Jurkat, Clone E6-1 (cell line): ENCODE data around the gene FGF14.

Experiments
- DNase-seq: peaks from one replicate; pipeline ENCODE4 v3.0.0-alpha.2; 2011; ENCODE audit warnings: low read depth, low spot score
- H3K4me3 ChIP-seq: 2 replicates; pipeline ENCODE4 v1.5.1; 2011; ENCODE audit warnings: mild to moderate bottlenecking, low read length, control low read depth, moderate library complexity

The FGF14 gene

DNA sequence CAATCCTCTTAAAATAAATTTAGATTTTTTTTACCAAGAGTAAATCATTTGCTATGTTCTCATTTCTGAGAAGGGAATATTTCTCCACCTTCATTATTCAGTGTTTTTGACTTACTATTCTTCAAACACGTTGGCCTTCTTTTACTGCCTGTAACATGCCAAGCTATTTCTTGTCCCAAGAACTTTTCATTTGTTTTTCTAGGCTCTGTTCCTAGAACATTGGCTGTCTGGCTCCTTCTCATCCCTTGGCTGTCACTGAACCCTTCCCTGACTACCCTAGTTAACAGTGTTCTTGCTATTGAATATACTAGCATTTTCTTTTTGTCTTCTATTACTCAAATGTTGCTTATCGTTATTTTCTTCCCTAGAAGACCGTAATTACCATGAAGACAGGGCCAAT, 701.2 kb downstream of the FGF14 start:
- DNase-seq: no peak
- no peak overlapping the region for H3K4me3 ChIP-seq

DNA sequence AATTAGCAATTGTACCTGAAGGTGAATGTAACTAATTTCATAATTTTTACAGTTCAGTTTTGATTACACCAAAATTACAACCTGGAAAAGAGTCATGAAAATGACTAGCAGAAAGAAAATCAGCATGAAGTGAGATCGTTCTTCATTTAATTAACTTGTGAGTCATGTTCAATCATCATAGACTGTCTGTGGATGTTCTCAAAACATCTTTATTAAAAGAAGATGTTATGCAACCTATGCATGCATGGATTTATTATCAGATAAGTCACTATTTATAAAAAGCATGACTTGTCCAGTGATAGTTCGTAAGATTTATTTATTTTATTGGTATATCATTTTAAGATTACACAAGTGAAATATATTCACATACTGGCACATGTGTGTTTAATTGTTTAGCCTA, 703.4 kb downstream of the FGF14 start:
- DNase-seq: no peak
- no peak overlapping the region for H3K4me3 ChIP-seq

DNA sequence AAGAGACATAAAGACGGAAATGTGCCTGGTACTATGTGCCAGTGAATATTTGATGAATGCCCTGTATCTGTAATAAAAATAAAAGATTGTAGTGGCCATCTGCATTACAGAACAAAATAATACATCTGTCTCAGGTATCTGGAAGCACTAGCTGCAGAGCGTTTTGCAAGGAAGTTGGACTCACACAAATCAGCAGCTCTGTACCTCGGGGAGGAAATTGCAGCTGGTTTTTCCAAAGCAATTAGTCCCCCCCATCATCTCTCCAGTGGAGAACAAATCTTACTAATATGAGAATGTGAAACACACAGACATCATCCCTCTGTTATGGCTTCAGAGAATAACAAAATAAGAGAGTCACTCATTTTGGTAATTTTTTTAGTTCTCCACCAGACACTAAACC, 704.1 kb downstream of the FGF14 start:
- DNase-seq: no peak
- no peak overlapping the region for H3K4me3 ChIP-seq

DNA sequence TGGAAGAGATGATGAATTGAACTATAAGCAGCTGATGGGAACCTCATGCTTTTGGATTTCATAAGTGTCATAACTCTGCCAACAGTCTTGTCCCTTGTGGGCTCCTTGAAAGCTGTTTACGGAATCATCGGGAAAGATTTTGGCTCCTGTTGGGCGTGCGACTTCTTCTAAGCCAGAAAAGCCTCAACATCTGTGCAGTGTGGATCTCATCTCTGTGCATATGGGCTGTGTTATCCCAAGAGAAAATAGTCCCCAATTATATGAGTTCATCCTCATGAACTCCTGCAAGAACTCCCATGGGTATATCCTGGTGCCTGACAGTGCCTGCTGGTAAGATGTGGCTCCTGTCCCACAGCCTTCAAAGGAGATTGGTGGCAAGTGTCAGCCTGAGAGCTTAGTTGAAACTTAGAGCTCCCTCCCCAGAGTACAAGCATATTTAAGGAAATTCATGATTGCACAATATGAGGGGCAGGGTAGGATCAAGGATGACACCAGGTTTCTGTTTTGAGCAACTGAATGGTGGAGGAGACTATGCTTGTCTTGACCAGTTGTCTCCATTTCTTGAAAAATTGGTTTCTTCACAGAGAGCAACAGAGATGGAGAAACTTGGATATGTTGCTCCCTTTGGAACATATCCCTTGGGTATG, 705.9 kb downstream of the FGF14 start:
- H3K4me3 ChIP-seq: no peak overlapping the region
- DNase-seq: no peak

DNA sequence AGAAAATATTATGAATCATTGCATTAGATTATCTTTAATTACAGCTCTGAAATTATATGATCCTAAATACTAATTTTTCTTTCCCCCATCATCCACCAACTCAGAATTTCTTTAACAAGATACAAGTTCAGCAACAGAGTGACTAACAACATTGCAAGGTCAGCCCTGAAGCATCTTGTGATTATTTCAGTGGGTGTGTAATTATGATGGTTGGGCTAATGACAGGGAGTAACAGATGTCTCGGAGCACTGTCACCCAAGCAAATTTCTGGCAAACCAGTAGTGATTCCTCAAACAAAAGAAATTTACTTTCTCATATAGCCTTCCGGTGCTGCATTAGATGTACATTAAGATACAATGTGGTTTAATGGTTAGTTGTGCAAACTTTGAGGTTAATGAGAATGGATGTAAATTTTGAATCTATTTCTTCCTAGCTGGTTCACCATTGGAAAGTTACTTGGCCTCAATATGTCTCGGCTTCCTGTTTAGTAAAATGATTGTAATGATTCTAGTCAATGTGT, 710.4 kb downstream of the FGF14 start:
- no peak overlapping the region for H3K4me3 ChIP-seq
- DNase-seq: no peak

DNA sequence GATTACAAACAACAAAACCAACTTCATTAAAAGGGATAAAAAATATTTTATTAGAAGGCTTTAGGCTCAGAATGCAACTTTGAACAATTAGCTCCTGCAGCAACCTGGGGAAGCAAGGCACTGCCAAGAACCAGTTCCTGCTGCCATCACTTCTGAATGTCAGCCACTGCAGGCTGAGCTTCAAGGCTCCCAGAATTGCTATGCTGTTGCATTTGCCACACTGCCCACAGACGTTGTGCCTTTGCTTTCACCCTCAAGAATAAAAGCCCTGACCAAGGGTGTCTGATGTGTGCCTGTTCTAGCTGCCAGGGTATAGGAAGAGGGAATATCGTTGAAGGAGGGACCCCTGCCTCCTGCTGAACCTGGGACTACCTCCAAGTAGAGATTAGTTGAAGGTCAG, 711.0 kb downstream of the FGF14 start:
- no peak for DNase-seq
- H3K4me3 ChIP-seq: no peak overlapping the region

DNA sequence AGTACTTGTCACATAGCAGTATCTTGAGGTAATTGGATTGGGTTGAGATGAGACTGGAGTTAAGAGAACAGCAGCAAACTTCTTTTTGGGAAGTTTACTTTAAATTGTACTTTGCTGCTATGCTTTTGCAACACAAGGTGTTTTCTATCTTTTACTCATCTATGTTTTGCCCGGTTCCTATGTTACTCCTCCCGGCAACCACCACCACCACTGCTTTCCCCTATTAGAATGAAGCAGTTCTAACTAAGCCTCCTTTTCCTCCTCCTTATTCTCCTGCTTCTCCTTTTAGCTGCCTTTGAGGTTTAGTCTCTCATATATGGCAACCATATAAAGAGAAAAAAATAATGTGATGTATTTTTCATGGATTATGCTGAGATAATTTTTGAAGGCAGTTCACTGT, 715.8 kb downstream of the FGF14 start:
- no peak for DNase-seq
- H3K4me3 ChIP-seq: no peak overlapping the region

DNA sequence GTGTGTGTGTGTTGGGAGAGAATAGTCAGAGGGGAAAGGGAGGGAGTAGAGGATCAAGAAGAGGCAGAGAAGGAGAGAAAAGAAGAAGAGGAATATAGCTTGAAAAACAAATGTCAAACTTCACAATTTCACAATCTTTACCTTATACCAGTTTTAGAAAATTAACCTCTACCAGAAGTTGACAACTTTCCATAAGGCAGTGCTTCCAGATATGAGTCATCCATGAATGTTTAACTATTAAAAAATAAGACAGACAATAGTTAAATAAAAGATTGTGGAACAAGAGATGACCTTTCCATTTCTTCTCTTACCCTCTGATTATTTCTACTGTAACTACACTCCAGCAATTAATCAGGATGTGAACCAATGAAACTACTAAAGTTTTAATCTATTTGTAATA, 720.0 kb downstream of the FGF14 start:
- H3K4me3 ChIP-seq: no peak overlapping the region
- no peak for DNase-seq

DNA sequence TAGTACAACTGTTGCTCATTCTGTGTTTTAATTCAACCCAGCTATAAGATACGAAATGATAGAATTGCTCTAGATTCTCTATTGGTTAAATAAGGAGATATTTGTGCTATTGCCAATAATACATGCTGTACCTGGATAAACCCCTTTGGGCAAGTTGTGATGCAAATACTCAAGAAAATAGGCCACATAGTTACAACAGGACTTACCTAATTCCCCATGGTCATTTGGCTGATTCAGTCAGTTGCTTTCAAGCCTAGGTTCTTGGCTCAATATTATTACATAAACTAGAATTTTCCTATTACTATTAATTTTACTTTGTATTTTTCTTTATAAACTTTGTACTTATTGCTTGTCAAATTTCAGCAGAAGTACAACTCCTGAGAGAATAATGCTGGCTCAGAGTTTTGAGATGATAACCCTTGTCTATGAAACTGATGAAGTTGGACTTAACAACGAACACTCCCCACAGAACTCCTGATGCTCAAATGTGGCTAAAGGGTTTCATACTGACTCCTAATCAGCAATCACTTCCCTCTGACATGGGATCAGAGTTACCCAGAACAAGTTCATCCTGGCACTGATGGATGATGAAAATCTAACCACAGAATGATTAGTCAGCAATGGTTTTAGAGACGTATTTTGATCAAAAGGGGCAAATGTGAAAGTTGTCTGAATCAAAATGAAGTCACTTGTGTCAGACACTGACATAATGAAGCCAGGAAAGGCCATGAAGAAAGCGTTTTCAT, 728.3 kb downstream of the FGF14 start:
- no peak overlapping the region for H3K4me3 ChIP-seq
- no peak for DNase-seq

DNA sequence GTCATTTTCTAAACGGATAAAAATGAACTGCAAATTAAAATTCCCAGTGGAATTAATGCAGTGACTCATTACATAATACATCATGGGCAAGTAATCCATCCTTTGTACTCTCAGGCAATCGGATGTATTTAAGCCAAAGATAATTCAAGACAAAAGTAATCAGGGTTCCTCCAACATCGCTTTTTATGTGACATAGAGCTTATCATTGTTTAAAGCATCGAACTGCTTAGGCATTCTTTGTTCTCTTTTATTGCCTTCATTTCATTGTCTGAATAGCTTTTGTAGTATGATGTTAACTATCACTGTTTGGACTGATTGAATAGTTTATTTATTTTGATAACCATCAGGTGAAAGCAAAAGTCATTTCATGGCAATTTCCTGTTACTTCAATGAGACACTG, 740.0 kb downstream of the FGF14 start:
- H3K4me3 ChIP-seq: no peak overlapping the region
- no peak for DNase-seq
